ENCODE data around the gene SLC39A8.
"Not testable (repeated sequence)": the region's sequence is repeated elsewhere in the genome, so short reads cannot be mapped to it uniquely, and the experiment has no call there.

The SLC39A8 gene

GRCh38 chr4:102295153-102295862 is 50.0 kb downstream of the SLC39A8 start:
- FAIRE-seq (no peak), DNase-seq (ENCODE audit: insufficient read length) (no peak)
- TF ChIP-seq POLR2AphosphoS5 (IDR thresholded peaks at IDR 0.05; ENCODE audit: low read depth, low read length) (no peak), TAF1 (IDR thresholded peaks at IDR 0.05; ENCODE audit: borderline replicate concordance, low read depth, low read length) (no peak), POLR2A (IDR thresholded peaks at IDR 0.05; ENCODE audit: low read depth, low read length) (no peak)

GRCh38 chr4:102288497-102288896 is 56.8 kb downstream of the SLC39A8 start:
- no peak for TF ChIP-seq TAF1 (IDR thresholded peaks at IDR 0.05; ENCODE audit: borderline replicate concordance, low read depth, low read length)
- TF ChIP-seq POLR2AphosphoS5 (IDR thresholded peaks at IDR 0.05; ENCODE audit: low read depth, low read length), result no peak
- TF ChIP-seq POLR2A (IDR thresholded peaks at IDR 0.05; ENCODE audit: low read depth, low read length), result no peak
- peak; percentile 17 for FAIRE-seq
- no peak for DNase-seq (ENCODE audit: insufficient read length)

GRCh38 chr4:102285831-102286230 is 59.5 kb downstream of the SLC39A8 start:
- TF ChIP-seq TAF1 (IDR thresholded peaks at IDR 0.05; ENCODE audit: borderline replicate concordance, low read depth, low read length), result no peak
- TF ChIP-seq POLR2AphosphoS5 (IDR thresholded peaks at IDR 0.05; ENCODE audit: low read depth, low read length), result no peak
- TF ChIP-seq POLR2A (IDR thresholded peaks at IDR 0.05; ENCODE audit: low read depth, low read length), result no peak
- DNase-seq (ENCODE audit: insufficient read length), result no peak
- no peak for FAIRE-seq

GRCh38 chr4:102281171-102281839 is 64.0 kb downstream of the SLC39A8 start:
- FAIRE-seq (no peak), DNase-seq (ENCODE audit: insufficient read length) (no peak)
- TF ChIP-seq POLR2AphosphoS5 (IDR thresholded peaks at IDR 0.05; ENCODE audit: low read depth, low read length), result no peak
- TF ChIP-seq POLR2A (IDR thresholded peaks at IDR 0.05; ENCODE audit: low read depth, low read length), result no peak
- no peak for TF ChIP-seq TAF1 (IDR thresholded peaks at IDR 0.05; ENCODE audit: borderline replicate concordance, low read depth, low read length)

- FAIRE-seq, result not testable (repeated sequence)
These were observed 72.0 kb downstream of the SLC39A8 start for GRCh38 chr4:102273317-102273716.

GRCh38 chr4:102272318-102272717 is 73.0 kb downstream of the SLC39A8 start:
- TF ChIP-seq POLR2AphosphoS5 (IDR thresholded peaks at IDR 0.05; ENCODE audit: low read depth, low read length) (no peak), TAF1 (IDR thresholded peaks at IDR 0.05; ENCODE audit: borderline replicate concordance, low read depth, low read length) (no peak), POLR2A (IDR thresholded peaks at IDR 0.05; ENCODE audit: low read depth, low read length) (no peak)
- FAIRE-seq, result no peak
- DNase-seq (ENCODE audit: insufficient read length), result no peak

More at GRCh38 chr4:102273317-102273716, 72.0 kb downstream of the SLC39A8 start:
- not testable (repeated sequence) for DNase-seq (ENCODE audit: insufficient read length)

GRCh38 chr4:102268355-102268754 is 76.9 kb downstream of the SLC39A8 start:
- no peak for FAIRE-seq
- no peak for TF ChIP-seq POLR2AphosphoS5 (IDR thresholded peaks at IDR 0.05; ENCODE audit: low read depth, low read length)
- no peak for TF ChIP-seq TAF1 (IDR thresholded peaks at IDR 0.05; ENCODE audit: borderline replicate concordance, low read depth, low read length)
- TF ChIP-seq POLR2A (IDR thresholded peaks at IDR 0.05; ENCODE audit: low read depth, low read length), result no peak
- DNase-seq (ENCODE audit: insufficient read length), result no peak

- FAIRE-seq, result peak; percentile 76
- no peak for DNase-seq (ENCODE audit: insufficient read length)
- no peak for TF ChIP-seq POLR2AphosphoS5 (IDR thresholded peaks at IDR 0.05; ENCODE audit: low read depth, low read length)
- TF ChIP-seq POLR2A (IDR thresholded peaks at IDR 0.05; ENCODE audit: low read depth, low read length), result no peak
- TF ChIP-seq TAF1 (IDR thresholded peaks at IDR 0.05; ENCODE audit: borderline replicate concordance, low read depth, low read length), result no peak
These were observed 82.1 kb downstream of the SLC39A8 start for GRCh38 chr4:102263024-102263787.

GRCh38 chr4:102259702-102260101 is 85.6 kb downstream of the SLC39A8 start:
- TF ChIP-seq POLR2AphosphoS5 (IDR thresholded peaks at IDR 0.05; ENCODE audit: low read depth, low read length) (no peak), POLR2A (IDR thresholded peaks at IDR 0.05; ENCODE audit: low read depth, low read length) (no peak), TAF1 (IDR thresholded peaks at IDR 0.05; ENCODE audit: borderline replicate concordance, low read depth, low read length) (no peak)
- FAIRE-seq (no peak), DNase-seq (ENCODE audit: insufficient read length) (no peak)

- no peak for FAIRE-seq
- TF ChIP-seq POLR2AphosphoS5 (IDR thresholded peaks at IDR 0.05; ENCODE audit: low read depth, low read length), result no peak
- TF ChIP-seq POLR2A (IDR thresholded peaks at IDR 0.05; ENCODE audit: low read depth, low read length), result no peak
- TF ChIP-seq TAF1 (IDR thresholded peaks at IDR 0.05; ENCODE audit: borderline replicate concordance, low read depth, low read length), result no peak
- no peak for DNase-seq (ENCODE audit: insufficient read length)
These were observed 86.2 kb downstream of the SLC39A8 start for GRCh38 chr4:102259081-102259480.

GRCh38 chr4:102256321-102256720 is 89.0 kb downstream of the SLC39A8 start:
- FAIRE-seq (no peak), DNase-seq (ENCODE audit: insufficient read length) (no peak)
- TF ChIP-seq POLR2A (IDR thresholded peaks at IDR 0.05; ENCODE audit: low read depth, low read length) (no peak), POLR2AphosphoS5 (IDR thresholded peaks at IDR 0.05; ENCODE audit: low read depth, low read length) (no peak), TAF1 (IDR thresholded peaks at IDR 0.05; ENCODE audit: borderline replicate concordance, low read depth, low read length) (no peak)
